Anterior cingulate cortex (tissue), 58 donors: Measurements from ENCODE around the gene SLC25A21.
"Not testable (repeated sequence)": the region's sequence is repeated elsewhere in the genome, so short reads cannot be mapped to it uniquely, and the experiment has no call there.

Experiments
- DNase-seq, 58 donors: peaks; one replicate each; lab custom pipeline; 2025; lab: John Stamatoyannopoulos, UW

The SLC25A21 gene

DNA sequence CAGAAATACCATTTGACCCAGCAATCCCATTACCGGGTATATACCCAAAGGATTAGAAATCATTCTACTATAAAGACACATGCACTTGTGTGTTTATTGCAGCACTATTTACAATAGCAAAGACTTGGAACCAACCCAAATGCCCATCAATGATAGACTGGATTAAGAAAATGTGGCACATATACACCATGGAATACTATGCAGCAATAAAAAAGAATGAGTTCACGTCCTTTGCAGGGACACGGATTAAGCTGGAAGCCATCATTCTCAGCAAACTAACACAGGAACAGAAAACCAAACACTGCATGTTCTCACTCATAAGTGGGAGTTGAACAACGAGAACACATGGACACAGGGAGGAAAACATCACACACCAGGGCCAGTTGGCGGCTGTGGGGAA is 357.6 kb downstream of the SLC25A21 start:
- not testable (repeated sequence) for DNase-seq

DNA sequence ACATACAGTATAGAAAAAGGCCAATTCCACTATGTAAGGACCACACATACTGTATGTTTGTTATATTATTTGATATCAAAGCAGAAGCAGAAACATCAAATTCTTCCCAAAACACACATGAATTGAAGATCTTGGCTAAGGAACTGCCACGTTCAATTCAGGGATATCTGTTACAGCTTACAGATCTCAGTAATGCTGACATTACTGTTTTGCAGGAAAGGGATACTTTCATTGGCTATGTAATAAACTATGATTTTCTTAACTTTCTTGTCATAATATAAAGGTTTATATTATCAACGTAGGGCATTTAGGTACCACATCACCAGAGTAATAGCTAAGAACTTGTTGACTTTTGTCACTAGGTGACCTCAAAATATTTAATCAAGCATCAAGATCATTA is 362.2 kb downstream of the SLC25A21 start:
- no peak for DNase-seq

DNA sequence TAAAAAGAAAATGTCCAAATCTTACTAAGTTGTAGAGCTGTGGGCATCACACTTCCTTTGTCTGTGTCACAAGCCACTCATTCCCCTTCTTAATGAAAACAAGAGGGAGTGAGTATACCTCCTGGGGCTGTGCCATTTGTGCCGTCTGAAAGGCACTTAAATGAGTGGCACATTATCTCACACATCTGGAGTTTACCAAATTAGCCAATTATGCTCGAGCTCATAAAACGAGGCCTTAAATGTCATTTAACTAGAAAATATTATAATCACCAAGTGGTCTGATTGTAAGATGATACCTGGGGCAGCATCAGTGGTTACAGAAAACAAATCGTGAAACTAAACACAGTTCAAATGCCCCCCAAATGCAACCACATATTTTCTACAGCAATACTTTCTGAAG is 364.7 kb downstream of the SLC25A21 start:
- no peak for DNase-seq

DNA sequence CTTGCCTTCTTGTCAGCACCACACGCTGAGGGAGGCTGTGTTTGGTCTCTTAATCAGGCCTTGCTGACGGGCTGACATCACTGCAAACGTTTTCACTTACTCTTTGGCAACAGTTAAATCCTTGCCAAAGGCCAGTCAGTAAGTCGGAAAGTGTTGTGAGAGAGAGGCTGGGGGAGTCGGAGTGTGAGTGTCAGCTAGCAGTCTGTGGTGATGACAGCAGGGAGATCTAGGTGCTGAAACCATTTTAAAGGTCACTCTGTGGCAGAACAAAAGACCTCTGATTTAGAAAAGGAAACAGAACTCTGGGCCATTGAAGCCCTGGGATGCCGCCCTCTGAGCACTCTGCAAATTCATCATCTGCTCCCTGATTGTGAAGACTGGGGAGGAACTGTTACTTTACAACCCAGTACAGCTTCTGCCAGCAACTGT is 367.3 kb downstream of the SLC25A21 start:
- DNase-seq = no peak

GRCh38 chr14:36797634-36798033 is 374.8 kb downstream of the SLC25A21 start:
- no peak for DNase-seq

- no peak for DNase-seq
Measured at GRCh38 chr14:36791402-36791801, 381.0 kb downstream of the SLC25A21 start.

DNA sequence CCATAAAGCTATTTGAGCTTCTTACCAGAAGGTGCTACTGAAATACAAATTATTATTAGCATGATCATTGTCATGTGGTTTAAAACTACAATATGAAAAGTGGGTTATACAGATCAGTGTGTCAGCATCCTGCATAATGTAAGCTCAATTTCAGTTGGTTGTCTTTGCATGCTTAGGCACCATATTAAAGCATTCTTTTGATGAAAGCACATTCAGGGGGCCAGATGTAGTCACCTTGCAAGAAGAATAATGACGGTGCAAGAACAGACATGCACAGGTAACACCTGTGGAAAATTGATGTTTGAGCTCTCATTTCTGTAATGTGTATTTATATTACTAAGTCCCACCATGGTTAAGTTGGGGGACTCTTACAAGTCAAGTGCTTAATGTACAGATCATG is 386.9 kb downstream of the SLC25A21 start:
- DNase-seq = no peak

- DNase-seq = no peak
Measured at GRCh38 chr14:36784541-36784940, 387.9 kb downstream of the SLC25A21 start.

GRCh38 chr14:36781897-36782296 is 390.5 kb downstream of the SLC25A21 start:
- no peak for DNase-seq

DNA sequence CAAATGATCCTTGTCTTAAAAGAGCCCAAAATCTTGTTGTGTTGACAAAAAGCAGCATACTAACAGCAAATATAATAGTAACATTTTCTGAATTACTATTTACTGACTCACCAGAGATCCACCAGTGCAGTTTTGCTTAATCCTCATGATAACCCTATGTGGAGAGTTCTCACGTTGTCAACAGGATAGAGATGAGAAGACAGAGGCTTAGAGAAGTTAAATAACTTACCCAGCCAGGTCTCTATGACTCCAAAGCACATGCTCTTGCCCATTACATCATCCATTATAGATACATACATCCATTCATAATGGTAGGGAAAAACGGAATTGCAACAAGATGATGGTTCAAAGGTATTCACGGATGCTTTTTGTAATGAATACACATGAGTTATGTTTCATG is 398.8 kb downstream of the SLC25A21 start:
- DNase-seq = no peak

GRCh38 chr14:36773136-36773540 is 399.3 kb downstream of the SLC25A21 start:
- no peak for DNase-seq

GRCh38 chr14:36771028-36771640 is 401.3 kb downstream of the SLC25A21 start:
- DNase-seq = no peak

- DNase-seq = no peak
Measured at GRCh38 chr14:36768638-36769337, 403.6 kb downstream of the SLC25A21 start.

GRCh38 chr14:36767603-36768281 is 404.7 kb downstream of the SLC25A21 start:
- no peak for DNase-seq

DNA sequence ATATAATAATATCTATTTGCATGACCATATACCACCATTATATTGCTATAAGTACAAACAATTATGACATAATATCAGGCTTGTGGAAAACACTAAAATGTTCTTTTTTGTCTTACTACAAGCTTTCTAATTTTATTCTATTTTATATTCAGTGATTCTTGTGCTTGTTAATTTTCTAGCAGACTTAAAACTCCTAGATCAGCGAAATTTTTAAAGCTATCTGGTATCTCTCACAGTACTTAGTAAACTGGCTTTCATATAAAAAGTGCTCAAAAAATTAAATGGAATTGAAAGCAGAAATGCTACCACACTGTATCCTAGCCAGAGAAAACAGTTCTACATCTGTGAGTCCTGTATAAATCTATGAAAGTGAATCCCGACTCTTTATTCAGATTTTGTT is 405.4 kb downstream of the SLC25A21 start:
- DNase-seq = no peak

GRCh38 chr14:36757734-36758601 is 414.4 kb downstream of the SLC25A21 start:
- DNase-seq = no peak

- DNase-seq = no peak
Measured at GRCh38 chr14:36756226-36756625, 416.2 kb downstream of the SLC25A21 start.

GRCh38 chr14:36755756-36756155 is 416.6 kb downstream of the SLC25A21 start:
- DNase-seq = no peak

- no peak for DNase-seq
Measured at GRCh38 chr14:36751920-36752319, 420.5 kb downstream of the SLC25A21 start.

- no peak for DNase-seq
Measured at GRCh38 chr14:36751106-36751505, 421.3 kb downstream of the SLC25A21 start.

DNA sequence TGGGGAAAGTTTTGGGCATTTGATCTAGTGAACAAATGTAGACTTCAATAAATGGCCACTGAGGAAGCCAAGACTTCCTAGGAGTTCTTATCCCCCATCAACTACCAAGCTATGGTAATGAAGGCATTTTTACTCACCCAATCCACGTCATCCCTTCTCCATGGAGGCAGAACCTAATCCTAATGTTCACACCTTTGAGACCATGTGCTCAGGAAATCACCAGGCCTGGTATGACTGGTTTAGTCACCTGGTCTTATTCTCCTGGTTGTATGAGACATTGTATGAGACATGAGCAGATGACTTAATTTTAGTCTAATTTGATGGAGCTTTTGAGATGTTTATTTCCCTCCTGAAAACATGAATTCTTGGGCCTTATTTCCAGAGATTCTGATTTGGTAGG is 422.2 kb downstream of the SLC25A21 start:
- DNase-seq = no peak
